IPS-15b (cell line): ENCODE results near the gene SLC35F3.

Source experiments
- H3K27me3 ChIP-seq: one replicate; pipeline ENCODE4 v1.6.1; 2013; ENCODE audit warnings: low read length; ENCODE audit not compliant: control insufficient read depth, insufficient read depth
- H3K36me3 ChIP-seq: one replicate; pipeline ENCODE4 v1.6.1; 2013; ENCODE audit warnings: low read length; ENCODE audit not compliant: control insufficient read depth, insufficient read depth
- H3K4me1 ChIP-seq: one replicate; pipeline ENCODE4 v1.6.1; 2013; ENCODE audit warnings: mild to moderate bottlenecking, low read length; ENCODE audit not compliant: control insufficient read depth, insufficient read depth
- H3K4me3 ChIP-seq: one replicate; pipeline ENCODE4 v1.5.1; 2013; ENCODE audit warnings: low read depth, low read length
- H3K9ac ChIP-seq: one replicate; pipeline ENCODE4 v1.6.1; 2013; ENCODE audit warnings: low read depth, mild to moderate bottlenecking, low read length
- H3K9me3 ChIP-seq: one replicate; pipeline ENCODE4 v1.6.1; 2013; ENCODE audit warnings: mild to moderate bottlenecking, low read length; ENCODE audit not compliant: control insufficient read depth, insufficient read depth

The SLC35F3 gene

GRCh38 chr1:234154320-234155251 is 250.1 kb downstream of the SLC35F3 start:
- Histone ChIP-seq H3K9ac (no peak overlapping the region), H3K36me3 (no peaks in the 10 kb centered on the region), H3K4me3 (no peak overlapping the region), H3K9me3 (no peaks in the 10 kb centered on the region), H3K4me1 (no peaks in the 10 kb centered on the region), H3K27me3 (no peaks in the 10 kb centered on the region)

- no peak overlapping the region for H3K4me3 ChIP-seq
- no peaks in the 10 kb centered on the region for H3K36me3 ChIP-seq
- H3K9ac ChIP-seq: no peak overlapping the region
- H3K27me3 ChIP-seq: no peaks in the 10 kb centered on the region
- H3K4me1 ChIP-seq: no peaks in the 10 kb centered on the region
- no peaks in the 10 kb centered on the region for H3K9me3 ChIP-seq
These were observed 258.2 kb downstream of the SLC35F3 start for GRCh38 chr1:234162661-234163060.

- Histone ChIP-seq H3K9ac (no peak overlapping the region), H3K36me3 (no peaks in the 10 kb centered on the region), H3K4me1 (no peaks in the 10 kb centered on the region), H3K9me3 (no peaks in the 10 kb centered on the region), H3K4me3 (no peak overlapping the region), H3K27me3 (no peaks in the 10 kb centered on the region)
These were observed 258.9 kb downstream of the SLC35F3 start for GRCh38 chr1:234163267-234163919.

GRCh38 chr1:234164098-234164709 is 259.7 kb downstream of the SLC35F3 start:
- no peaks in the 10 kb centered on the region for H3K27me3 ChIP-seq
- H3K4me1 ChIP-seq: no peaks in the 10 kb centered on the region
- no peaks in the 10 kb centered on the region for H3K9me3 ChIP-seq
- no peak overlapping the region for H3K4me3 ChIP-seq
- no peak overlapping the region for H3K9ac ChIP-seq
- no peaks in the 10 kb centered on the region for H3K36me3 ChIP-seq

- Histone ChIP-seq H3K9ac (no peak overlapping the region), H3K27me3 (no peaks in the 10 kb centered on the region)
These were observed 263.7 kb downstream of the SLC35F3 start for GRCh38 chr1:234168061-234168724.

GRCh38 chr1:234169161-234169849 is 264.8 kb downstream of the SLC35F3 start:
- Histone ChIP-seq H3K4me3 (no peak overlapping the region), H3K9ac (no peak overlapping the region), H3K9me3 (no peaks in the 10 kb centered on the region), H3K36me3 (no peaks in the 10 kb centered on the region), H3K27me3 (no peaks in the 10 kb centered on the region), H3K4me1 (no peaks in the 10 kb centered on the region)

More at GRCh38 chr1:234168061-234168724, 263.7 kb downstream of the SLC35F3 start:
- Histone ChIP-seq H3K36me3 (no peaks in the 10 kb centered on the region), H3K4me3 (no peak overlapping the region), H3K4me1 (no peaks in the 10 kb centered on the region), H3K9me3 (no peaks in the 10 kb centered on the region)

- no peaks in the 10 kb centered on the region for H3K27me3 ChIP-seq
- H3K9me3 ChIP-seq: no peaks in the 10 kb centered on the region
- H3K4me1 ChIP-seq: no peaks in the 10 kb centered on the region
- H3K4me3 ChIP-seq: no peak overlapping the region
- H3K9ac ChIP-seq: no peak overlapping the region
- no peaks in the 10 kb centered on the region for H3K36me3 ChIP-seq
These were observed 265.6 kb downstream of the SLC35F3 start for GRCh38 chr1:234170067-234170466.

- no peaks in the 10 kb centered on the region for H3K4me1 ChIP-seq
- no peaks in the 10 kb centered on the region for H3K27me3 ChIP-seq
- no peak overlapping the region for H3K9ac ChIP-seq
- H3K4me3 ChIP-seq: no peak overlapping the region
- no peaks in the 10 kb centered on the region for H3K9me3 ChIP-seq
- H3K36me3 ChIP-seq: no peaks in the 10 kb centered on the region
These were observed 266.1 kb downstream of the SLC35F3 start for GRCh38 chr1:234170622-234171021.

GRCh38 chr1:234173968-234174367 is 269.5 kb downstream of the SLC35F3 start:
- H3K27me3 ChIP-seq: no peaks in the 10 kb centered on the region
- H3K9me3 ChIP-seq: no peaks in the 10 kb centered on the region
- H3K9ac ChIP-seq: no peak overlapping the region
- no peaks in the 10 kb centered on the region for H3K4me1 ChIP-seq
- H3K4me3 ChIP-seq: no peak overlapping the region
- no peaks in the 10 kb centered on the region for H3K36me3 ChIP-seq

DNA sequence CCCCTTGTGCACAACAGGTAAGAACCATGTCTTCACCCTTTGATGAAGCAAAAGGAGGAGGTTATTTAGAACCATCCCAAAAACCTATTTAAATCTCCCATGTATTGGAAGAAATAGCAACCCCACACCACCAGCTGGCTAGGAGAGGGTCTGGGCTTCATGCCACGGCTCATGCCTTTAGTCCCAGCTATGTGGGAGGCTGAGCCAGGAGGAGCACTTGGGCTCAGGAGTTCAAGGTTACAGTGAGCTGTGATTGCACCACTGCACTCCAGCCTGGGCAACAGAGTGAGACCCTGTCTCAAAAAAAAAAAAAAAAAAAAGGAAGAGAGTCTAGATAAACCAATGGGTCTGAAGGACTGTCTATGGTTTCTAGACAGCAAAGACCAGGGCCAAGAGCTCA is 270.9 kb downstream of the SLC35F3 start:
- no peaks in the 10 kb centered on the region for H3K27me3 ChIP-seq
- H3K4me3 ChIP-seq: no peak overlapping the region
- H3K4me1 ChIP-seq: no peaks in the 10 kb centered on the region
- H3K36me3 ChIP-seq: no peaks in the 10 kb centered on the region
- no peaks in the 10 kb centered on the region for H3K9me3 ChIP-seq
- no peak overlapping the region for H3K9ac ChIP-seq

GRCh38 chr1:234176000-234176399 is 271.5 kb downstream of the SLC35F3 start:
- Histone ChIP-seq H3K4me3 (no peak overlapping the region), H3K27me3 (no peaks in the 10 kb centered on the region), H3K9ac (no peak overlapping the region), H3K4me1 (no peaks in the 10 kb centered on the region), H3K36me3 (no peaks in the 10 kb centered on the region), H3K9me3 (no peaks in the 10 kb centered on the region)
